ENCODE results near the gene CENPF.

DNA sequence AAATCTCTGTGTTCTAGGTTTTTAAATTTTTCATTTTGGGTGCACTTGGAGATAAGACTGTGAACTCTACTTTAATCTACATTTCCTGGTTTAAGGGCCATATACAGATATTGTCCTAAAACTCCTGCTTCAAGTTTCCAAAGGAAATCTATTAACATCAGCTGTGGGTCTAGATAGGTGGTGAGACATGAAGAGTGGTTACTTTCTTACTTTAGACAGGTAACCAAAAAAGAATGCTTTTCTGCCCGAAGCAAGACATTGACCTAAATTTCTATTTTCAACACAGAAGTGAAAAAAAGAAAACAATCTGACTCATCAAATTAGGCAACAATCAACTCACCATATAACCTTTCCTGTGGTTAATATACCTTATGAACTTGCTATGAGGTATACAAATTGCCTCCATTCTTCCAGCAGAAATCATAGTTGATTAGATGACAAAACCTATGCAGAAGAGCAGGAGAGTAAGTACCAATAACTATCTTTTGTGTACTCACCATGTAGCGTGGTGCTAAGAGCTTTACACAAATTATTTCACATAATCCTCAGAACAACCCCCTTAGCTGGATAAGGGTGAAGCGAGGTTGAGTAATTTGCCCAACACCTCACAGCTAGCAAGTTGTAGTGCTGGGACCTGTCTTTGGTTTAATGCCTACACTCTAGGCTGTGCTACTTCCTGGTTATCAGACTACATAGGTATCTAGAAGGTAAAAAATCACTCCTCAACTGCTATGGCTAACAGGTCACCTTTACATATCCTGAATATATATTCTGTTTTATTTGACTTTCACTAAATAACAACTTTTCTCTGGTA lies 28.2 kb upstream of the CENPF start:
- TF ChIP-seq, protein P1, sequence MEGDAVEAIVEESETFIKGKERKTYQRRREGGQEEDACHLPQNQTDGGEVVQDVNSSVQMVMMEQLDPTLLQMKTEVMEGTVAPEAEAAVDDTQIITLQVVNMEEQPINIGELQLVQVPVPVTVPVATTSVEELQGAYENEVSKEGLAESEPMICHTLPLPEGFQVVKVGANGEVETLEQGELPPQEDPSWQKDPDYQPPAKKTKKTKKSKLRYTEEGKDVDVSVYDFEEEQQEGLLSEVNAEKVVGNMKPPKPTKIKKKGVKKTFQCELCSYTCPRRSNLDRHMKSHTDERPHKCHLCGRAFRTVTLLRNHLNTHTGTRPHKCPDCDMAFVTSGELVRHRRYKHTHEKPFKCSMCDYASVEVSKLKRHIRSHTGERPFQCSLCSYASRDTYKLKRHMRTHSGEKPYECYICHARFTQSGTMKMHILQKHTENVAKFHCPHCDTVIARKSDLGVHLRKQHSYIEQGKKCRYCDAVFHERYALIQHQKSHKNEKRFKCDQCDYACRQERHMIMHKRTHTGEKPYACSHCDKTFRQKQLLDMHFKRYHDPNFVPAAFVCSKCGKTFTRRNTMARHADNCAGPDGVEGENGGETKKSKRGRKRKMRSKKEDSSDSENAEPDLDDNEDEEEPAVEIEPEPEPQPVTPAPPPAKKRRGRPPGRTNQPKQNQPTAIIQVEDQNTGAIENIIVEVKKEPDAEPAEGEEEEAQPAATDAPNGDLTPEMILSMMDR (IDR thresholded peaks at IDR 0.05; ENCODE audit: low read depth, low read length, poor library complexity, severe bottlenecking) = no peak
- no peak for TF ChIP-seq EZH2phosphoT487 (IDR thresholded peaks at IDR 0.05; ENCODE audit: borderline replicate concordance, low read length)
